HG02571 (cell line): ENCODE results near the gene ITM2B.

Experiments used
- ATAC-seq: cut with Tn5 transposase; IDR thresholded peaks from one replicate; pipeline ENCODE4 v1.9.1; 2021; ENCODE audit warnings: mild to moderate bottlenecking, moderate library complexity; ENCODE audit not compliant: unreplicated experiment

Gene ITM2B

DNA sequence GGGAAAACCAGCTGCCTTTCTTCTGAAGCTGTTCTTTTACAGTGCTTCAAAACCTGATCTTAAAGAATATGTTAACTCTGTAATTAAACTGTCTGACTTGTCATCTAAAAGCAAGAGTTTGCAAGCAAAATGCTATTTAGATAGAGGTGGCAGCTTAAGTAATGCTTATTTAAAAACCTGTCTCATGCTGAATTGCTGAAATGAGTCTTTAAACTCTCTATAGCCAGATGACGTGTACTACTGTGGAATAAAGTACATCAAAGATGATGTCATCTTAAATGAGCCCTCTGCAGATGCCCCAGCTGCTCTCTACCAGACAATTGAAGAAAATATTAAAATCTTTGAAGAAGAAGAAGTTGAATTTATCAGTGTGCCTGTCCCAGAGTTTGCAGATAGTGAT lies 22.9 kb downstream of the ITM2B start:
- no peak for ATAC-seq

DNA sequence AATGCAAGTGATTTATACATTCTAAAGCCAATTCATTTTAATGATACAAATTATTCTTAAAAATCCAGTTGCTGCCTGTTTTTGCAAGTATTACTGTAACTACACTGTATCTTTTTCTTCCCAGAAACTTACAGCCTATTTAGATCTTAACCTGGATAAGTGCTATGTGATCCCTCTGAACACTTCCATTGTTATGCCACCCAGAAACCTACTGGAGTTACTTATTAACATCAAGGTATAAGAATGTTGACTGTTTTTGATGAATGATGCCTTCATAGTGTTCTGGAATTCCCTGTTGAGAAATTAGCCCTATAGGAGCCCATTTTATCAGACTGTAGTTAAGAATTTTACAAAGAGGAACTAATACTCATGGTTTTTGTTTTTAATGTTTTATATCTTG lies 25.0 kb downstream of the ITM2B start:
- ATAC-seq = no peak

DNA sequence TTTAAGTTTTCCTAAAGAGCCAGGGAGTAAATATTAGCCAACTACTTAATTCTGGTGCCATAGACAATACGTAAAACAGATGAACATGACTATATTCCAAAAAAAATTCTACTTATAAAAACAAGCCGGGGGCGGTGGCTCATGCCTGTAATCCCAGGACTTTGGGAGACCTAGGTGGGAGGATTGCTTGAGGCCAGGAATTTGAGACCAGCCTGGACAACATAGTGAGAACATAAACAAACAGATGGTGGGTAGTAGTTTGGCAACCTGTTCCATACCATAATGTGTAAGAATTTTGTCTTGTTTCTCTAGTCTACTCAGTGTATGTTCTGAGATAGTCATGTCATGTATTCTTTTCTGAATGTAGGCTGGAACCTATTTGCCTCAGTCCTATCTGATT lies 25.4 kb downstream of the ITM2B start:
- no peak for ATAC-seq

DNA sequence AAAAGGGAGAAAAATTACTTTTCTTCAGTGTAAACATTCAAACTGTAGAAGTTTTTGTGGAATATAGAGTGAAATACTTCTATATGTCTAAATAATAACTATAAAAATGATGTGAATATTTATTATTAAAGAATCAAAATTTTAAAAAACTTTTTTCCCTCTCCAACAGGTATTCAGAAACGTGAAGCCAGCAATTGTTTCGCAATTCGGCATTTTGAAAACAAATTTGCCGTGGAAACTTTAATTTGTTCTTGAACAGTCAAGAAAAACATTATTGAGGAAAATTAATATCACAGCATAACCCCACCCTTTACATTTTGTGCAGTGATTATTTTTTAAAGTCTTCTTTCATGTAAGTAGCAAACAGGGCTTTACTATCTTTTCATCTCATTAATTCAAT lies 28.0 kb downstream of the ITM2B start:
- no peak for ATAC-seq

DNA sequence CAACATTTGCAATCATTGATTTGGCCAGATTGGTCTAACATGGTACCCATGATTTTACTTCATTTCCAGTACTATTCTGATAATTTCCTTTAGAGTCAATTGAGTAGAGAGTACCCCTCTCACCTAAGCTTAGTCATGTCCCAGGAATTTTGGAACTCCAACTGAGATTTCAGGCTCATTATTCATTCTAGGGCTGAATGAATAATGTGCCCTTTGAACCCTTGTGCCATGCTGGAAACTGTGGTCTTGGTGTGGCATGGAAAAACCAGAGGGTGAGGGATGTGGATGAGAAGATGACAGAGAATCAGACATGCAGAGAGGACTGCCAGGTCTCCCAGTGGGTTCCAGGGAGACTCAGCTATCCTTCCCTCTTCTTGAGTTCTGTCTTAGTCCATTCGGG lies 30.2 kb downstream of the ITM2B start:
- no peak for ATAC-seq

GRCh38 chr13:48264058-48264457 lies 31.1 kb downstream of the ITM2B start:
- no peak for ATAC-seq

DNA sequence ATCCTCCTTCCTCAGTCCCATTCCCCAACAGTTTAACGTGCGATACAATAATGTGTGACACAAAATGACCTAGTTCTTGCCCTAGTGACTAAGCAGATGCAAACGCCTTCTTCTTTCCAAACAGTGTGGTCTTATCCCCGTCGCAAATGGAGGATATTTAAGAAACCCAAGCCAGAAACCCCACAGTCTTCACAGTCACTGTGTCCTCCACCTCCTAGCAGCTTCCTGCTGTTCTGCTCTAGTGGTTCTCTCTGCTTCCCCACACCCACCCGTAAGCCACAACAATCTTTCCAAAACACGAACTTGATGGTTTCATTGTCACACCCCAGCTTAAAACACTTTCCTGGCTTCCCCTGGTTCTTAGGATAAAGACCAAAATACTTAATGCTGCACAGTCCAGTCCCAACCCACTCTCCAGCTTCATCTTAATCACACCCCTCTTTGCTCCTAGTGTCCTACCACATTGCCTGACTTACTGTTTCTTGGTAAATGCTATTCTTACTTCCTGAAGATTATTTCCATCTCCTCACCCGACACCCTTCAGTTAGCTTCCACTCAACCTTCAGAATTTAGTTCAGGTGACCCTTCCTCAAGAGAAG lies 32.3 kb downstream of the ITM2B start:
- ATAC-seq = no peak

DNA sequence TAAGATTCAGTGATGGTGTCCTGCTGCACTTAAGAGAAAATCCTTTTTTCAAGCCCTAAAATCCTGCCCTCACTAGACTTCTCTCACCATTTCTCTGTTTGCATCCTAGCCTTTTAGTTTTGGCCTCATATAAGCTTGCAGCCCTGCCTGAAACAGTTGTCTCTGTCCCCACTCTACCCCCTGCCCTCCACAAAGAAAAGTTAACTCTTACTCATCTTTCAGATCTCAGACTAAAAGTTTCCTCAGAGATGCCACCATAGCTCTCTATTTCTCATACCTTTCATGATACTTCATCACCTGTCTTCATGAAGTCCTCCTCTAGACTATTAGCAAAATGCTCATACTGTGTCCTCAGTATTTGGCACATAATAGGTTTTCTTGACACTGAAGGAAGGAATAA lies 33.1 kb downstream of the ITM2B start:
- no peak for ATAC-seq

DNA sequence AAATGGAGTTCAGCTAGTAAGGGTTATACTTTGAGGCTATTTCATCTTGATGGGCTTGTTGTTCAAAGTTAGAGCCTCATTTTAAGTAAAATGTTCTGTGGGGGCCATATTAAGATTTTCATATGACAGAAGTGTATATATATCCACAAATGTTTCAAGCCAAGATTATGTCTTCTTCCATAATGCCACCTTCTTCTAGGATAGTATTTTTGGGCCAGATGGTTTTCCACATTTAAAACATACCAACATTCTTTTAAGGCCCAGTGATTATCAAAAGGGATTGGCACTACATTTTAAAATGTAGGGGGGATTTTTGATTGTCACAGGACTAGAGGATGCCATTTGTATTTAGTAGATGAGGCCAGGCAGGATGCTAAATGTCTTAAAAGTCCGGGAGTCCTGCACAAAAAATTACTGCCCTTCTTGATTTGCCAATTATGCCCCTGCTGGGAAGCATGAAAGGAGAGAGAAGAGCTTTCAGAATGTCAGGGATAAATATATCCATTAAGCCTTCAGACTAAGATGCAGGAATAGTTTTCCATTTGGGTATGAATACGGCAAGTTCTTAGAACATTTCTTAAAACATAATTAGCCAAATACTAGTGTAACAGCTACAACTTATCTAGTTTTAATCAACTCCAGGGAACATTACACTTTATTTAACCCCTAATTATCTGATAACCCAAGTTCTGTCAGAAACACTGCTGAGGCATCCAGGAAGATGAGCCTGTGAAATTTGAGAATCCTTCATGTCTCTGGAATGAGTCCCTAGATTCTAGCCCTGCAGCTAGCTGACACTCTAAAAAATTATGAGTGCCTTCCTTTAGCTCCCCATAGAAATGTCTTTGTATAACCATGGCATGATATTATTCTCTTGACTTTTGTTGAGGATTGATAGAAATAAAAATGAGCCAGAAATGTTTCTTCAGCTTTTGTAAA lies 34.0 kb downstream of the ITM2B start:
- ATAC-seq = no peak

DNA sequence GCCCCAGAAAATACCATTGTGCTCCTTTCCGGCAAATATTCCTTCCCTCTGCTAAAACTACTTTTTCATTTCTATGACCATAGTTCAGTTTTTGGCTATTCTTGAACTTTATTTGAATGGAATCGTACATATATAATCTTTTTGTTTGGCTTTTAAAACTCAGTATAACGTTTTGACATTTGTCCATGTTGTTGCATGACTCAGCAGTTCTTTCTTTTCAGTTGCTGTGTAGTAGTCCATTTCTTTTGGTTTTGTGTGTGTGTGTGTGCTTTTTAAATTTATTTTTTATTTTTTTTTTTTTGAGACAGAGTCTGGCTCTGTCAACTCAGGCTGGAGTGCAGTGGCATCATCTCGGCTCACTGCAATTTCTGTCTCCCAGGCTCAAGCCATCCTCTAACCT lies 35.0 kb downstream of the ITM2B start:
- no peak for ATAC-seq

DNA sequence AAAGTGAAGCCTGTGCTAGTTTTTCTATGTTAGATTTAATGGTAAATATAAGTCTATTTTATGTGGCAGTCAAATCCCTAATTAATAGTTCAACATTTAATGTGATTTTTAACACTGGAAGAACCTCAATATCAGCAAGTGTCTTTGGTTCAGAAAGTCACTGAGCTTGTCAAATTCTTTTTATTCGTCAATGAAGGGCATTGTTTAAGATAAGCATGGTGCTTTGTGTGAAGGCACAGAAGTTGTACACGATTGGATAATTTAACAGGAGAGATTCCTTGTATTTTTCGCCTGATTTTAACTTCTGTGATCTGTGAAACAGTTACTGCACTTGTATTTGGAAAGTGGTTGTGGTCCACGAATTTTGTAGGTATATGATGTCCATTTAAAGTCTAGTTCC lies 40.3 kb downstream of the ITM2B start:
- no peak for ATAC-seq

DNA sequence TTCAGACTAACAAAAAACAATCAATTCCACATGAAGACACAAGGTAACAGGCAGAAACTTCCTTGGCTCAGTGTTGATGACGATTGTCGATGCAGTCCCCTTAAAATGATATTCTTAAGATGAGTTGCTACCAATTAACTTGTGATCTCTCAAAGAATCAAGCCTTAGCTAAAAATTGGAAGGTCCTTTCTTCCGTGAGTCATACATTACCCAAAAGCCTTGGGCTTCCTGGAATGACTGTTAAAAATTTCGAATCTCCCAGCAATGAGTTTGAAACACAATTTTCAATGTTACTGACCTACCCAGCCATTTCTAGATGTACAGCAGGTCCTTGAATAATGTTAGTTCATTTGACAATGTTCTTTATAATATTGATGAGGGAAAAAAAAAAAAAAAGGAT lies 42.5 kb downstream of the ITM2B start:
- no peak for ATAC-seq

GRCh38 chr13:48278806-48279205 lies 45.8 kb downstream of the ITM2B start:
- no peak for ATAC-seq

- ATAC-seq = no peak
Observed at GRCh38 chr13:48281556-48281955, 48.5 kb downstream of the ITM2B start.

DNA sequence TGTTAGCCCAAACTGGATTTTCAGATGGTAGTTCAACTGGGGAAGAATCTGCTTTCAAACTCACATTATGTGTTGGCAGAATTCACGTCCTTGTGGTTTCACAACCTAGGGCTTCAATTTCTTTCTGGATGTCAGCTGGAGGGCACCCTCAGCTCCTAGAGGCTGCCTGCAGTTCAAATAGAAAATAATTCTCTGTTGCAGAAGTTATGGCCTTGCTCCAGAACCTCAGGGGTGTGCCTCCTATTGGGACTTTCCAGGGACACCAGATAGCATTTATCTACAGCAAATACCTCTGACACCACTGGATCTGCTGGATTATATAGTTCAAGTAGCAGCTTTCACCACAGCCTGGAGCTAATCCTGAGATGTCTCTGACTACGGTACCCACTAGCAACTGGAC lies 58.7 kb downstream of the ITM2B start:
- no peak for ATAC-seq

- no peak for ATAC-seq
Observed at GRCh38 chr13:48292650-48293049, 59.6 kb downstream of the ITM2B start.

- ATAC-seq = no peak
Observed at GRCh38 chr13:48294653-48295052, 61.6 kb downstream of the ITM2B start.

- no peak for ATAC-seq
Observed at GRCh38 chr13:48295271-48295670, 62.3 kb downstream of the ITM2B start.

DNA sequence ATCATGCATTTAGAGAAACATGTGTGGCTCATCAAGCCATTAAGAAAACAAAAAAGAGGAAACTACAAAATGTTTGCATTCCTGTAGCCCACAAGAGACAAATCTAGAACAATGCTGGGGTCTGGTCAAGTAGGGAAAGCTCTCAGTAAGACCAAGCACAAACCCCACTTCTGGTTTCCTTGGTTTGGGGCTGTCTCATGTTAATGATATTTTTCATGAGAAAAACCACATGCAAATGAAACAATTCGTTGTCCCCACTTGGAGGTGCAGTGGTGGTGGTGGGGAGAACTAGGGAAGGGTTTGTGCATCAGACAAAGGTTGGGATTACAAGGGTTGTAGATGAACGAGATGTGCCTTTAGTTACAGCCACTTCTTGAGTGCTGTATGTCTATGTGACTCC lies 63.5 kb downstream of the ITM2B start:
- no peak for ATAC-seq

- ATAC-seq = no peak
Observed at GRCh38 chr13:48297131-48297786, 64.3 kb downstream of the ITM2B start.

DNA sequence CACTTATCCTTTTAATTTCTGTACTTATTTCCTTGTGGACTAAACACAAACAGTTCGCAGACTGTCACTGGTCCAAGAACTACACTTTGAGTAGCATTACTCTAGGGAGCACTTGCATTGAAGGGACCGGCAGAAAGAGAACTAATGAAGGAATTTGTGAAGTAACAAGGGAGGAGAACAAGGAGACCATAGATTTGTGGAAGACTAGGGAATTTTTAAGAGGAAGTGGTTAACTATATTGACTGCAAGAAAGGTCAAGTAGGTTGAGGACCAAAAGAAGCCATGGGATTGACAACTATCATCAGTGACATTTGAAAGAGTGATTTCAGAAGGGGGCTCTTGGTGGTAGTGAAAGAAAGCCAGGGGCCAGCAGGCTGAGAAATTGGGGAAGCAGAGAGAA lies 66.6 kb downstream of the ITM2B start:
- ATAC-seq = no peak

DNA sequence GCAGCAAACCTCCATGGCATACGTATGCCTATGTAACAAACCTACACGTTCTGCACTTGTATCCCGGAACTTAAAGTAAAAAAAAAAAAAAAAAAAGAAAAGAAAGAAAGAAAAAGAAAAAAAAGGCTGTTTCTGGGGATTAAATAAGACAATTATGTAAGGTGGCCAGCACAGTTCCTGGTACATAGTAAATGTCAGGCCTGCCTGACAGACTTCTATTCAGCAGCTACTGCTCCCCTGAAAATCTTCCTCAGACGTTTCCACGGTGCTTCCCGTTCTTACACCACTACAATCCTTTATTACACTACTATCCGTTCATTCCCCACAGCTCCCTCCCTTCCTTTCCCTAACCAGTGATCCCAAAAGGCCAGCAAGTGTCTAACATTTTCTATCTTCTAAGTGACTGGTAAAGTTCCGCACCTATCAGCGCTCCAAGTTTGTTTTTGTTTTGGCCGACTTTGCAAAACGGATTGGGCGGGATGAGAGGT lies 69.9 kb downstream of the ITM2B start:
- no peak for ATAC-seq
